ENCODE measurements around the gene PYCR2. TPM values are rescaled to one million over a fixed set of nuclear protein-coding genes. Genes with fewer than 3 reads are reported as not detected.

PYCR2 gene
- total RNA-seq, 1 experiment from 2014 or later, result 104 TPM

DNA sequence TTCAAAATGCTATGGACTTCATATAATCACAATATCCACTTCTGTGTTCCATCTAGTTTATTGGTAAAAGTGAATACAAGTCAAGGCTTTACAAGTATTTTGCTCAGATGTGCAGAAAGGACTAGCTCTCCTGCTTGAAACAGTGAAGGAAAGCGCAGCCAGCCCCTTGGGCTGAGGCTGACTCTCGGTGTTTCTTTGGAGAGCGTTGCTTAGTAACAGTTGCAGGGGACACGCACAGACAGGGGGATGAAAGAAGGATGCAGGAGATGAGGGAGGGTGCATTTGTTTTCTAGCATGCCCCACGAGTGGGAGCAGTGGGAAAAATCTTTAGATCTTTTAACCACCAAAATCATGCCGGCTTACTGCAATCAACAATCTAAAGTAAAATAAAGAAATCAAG is 9.1 kb downstream of the PYCR2 start:
- no peak overlapping the region for H2BK5ac ChIP-seq (ENCODE audit: insufficient read length, low read length)
- Mint-ChIP-seq H3K4me3 (no peak overlapping the region), H3K27me3 (ENCODE audit: low read depth) (peaks cover 5% of the 10 kb centered on the region; the same call in 1 of the 2 replicates)

More for the DNA sequence above, 9.1 kb downstream of the PYCR2 start:
- no peaks in the 10 kb centered on the region; the same call in 1 of the 2 replicates for H3K4me1 ChIP-seq (ENCODE audit: insufficient read depth, low read length)
- no peak overlapping the region for H4K5ac ChIP-seq (ENCODE audit: insufficient read length, low read depth, low read length)
- Mint-ChIP-seq H3K27ac (peak overlapping the region in 2 of 3 experiments; percentile 7 to 10; a peak in 3 of 7 replicates), H3K9me3 (no peaks in the 10 kb centered on the region), H3K4me1 (peaks cover 9 to 10% of the 10 kb centered on the region in 2 experiments; a peak in 3 of 4 replicates), H3K36me3 (ENCODE audit: insufficient read depth in 1 of 3, low read depth in 3 of 3) (peaks cover 15 to 30% (median 25%) of the 10 kb centered on the region in 3 experiments; a peak in 6 of 7 replicates)
- no peak overlapping the region for H3K14ac ChIP-seq (ENCODE audit: insufficient read depth, low read length)
- no peak overlapping the region for H2BK120ac ChIP-seq (ENCODE audit: low read depth, low read length, poor library complexity, severe bottlenecking)
- H3K79me1 ChIP-seq (ENCODE audit: insufficient read depth, low read depth, low read length, poor library complexity, severe bottlenecking), result no peaks in the 10 kb centered on the region
- TF ChIP-seq, protein P1, sequence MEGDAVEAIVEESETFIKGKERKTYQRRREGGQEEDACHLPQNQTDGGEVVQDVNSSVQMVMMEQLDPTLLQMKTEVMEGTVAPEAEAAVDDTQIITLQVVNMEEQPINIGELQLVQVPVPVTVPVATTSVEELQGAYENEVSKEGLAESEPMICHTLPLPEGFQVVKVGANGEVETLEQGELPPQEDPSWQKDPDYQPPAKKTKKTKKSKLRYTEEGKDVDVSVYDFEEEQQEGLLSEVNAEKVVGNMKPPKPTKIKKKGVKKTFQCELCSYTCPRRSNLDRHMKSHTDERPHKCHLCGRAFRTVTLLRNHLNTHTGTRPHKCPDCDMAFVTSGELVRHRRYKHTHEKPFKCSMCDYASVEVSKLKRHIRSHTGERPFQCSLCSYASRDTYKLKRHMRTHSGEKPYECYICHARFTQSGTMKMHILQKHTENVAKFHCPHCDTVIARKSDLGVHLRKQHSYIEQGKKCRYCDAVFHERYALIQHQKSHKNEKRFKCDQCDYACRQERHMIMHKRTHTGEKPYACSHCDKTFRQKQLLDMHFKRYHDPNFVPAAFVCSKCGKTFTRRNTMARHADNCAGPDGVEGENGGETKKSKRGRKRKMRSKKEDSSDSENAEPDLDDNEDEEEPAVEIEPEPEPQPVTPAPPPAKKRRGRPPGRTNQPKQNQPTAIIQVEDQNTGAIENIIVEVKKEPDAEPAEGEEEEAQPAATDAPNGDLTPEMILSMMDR (conservative IDR thresholded peaks at IDR 0.05), result no peak
- no peak overlapping the region for H2BK20ac ChIP-seq (ENCODE audit: low read depth, low read length, poor library complexity, severe bottlenecking)
- WGBS (ENCODE audit: extremely low coverage, insufficient read length, low lambda C conversion rate), result no CpG with 5 or more reads among the region's 6 CpGs
- no peaks in the 10 kb centered on the region for H3K27me3 ChIP-seq (ENCODE audit: insufficient read depth, low read length)
- no peak overlapping the region for H3K27ac ChIP-seq (ENCODE audit: insufficient read length, low read depth, low read length)
- no peak for DNase-seq
- H3K4me2 ChIP-seq (ENCODE audit: insufficient read depth, insufficient read length, low read length), result no peak overlapping the region
- H3K23ac ChIP-seq (ENCODE audit: insufficient read length, low read depth, low read length), result no peak overlapping the region
- H4K91ac ChIP-seq (ENCODE audit: insufficient read length, low read depth, low read length), result no peak overlapping the region
- no peaks in the 10 kb centered on the region for H3K23me2 ChIP-seq (ENCODE audit: insufficient read length, low read depth, low read length, poor library complexity, severe bottlenecking)
- H3K9me3 ChIP-seq (ENCODE audit: control insufficient read depth, low read depth, low read length), result no peaks in the 10 kb centered on the region
- no peaks in the 10 kb centered on the region for H3K79me2 ChIP-seq (ENCODE audit: insufficient read depth, low read length)
- H3K4ac ChIP-seq (ENCODE audit: low read depth, low read length), result no peak overlapping the region
- H4K20me1 ChIP-seq (ENCODE audit: control insufficient read depth, insufficient read depth, insufficient read length), result no peaks in the 10 kb centered on the region
- H3K18ac ChIP-seq (ENCODE audit: insufficient read length, low read depth, low read length), result no peak overlapping the region
- H4K8ac ChIP-seq (replicated peaks; ENCODE audit: insufficient read length, low read depth, low read length), result no peak overlapping the region
- no peak overlapping the region for H2BK15ac ChIP-seq (ENCODE audit: low read depth, low read length)
- no peak overlapping the region for H2AK5ac ChIP-seq (ENCODE audit: insufficient read length, low read length)
- no peak overlapping the region for H2BK12ac ChIP-seq (ENCODE audit: insufficient read length, low read depth, low read length)
- no peak overlapping the region for H2AFZ ChIP-seq (ENCODE audit: low read length)
- H3T11ph ChIP-seq (ENCODE audit: low read length), result no peak overlapping the region
- no peak overlapping the region for H3K56ac ChIP-seq (ENCODE audit: insufficient read length, low read depth, low read length)
- no peak overlapping the region for H3K9ac ChIP-seq (ENCODE audit: extremely low read depth, insufficient read length, low read length)
